Fibroblast of lung (primary cell): ENCODE measurements around the gene DGKA. TPM values are rescaled to one million over a fixed set of nuclear protein-coding genes. Genes with fewer than 3 reads are reported as not detected.
A peak's percentile ranks its signal among the peaks of the same experiment; 100 is the strongest.

ENCODE experiments used
- DNase-seq, 2 donors: peaks; one replicate each; pipeline versions ENCODE4 v3.0.0 to v3.0.0-alpha.2; 2010; ENCODE audit warnings: low read depth in 2 of 2
- H2AFZ ChIP-seq: 2 replicates; pipeline ENCODE4 v1.5.1; 2012; ENCODE audit warnings: low read length, control low read depth, inconsistent platforms
- H3K27ac ChIP-seq: 2 replicates; pipeline ENCODE4 v1.5.1; 2011; ENCODE audit warnings: low read length, control low read depth; ENCODE audit not compliant: insufficient read depth
- H3K27me3 ChIP-seq: 2 replicates; pipeline ENCODE4 v1.5.1; 2011; ENCODE audit warnings: mild to moderate bottlenecking, low read length; ENCODE audit not compliant: control insufficient read depth, insufficient read depth
- H3K36me3 ChIP-seq: 2 replicates; pipeline ENCODE4 v1.5.1; 2011; ENCODE audit warnings: low read length; ENCODE audit not compliant: control insufficient read depth, insufficient read depth
- H3K4me1 ChIP-seq: 2 replicates; pipeline ENCODE4 v1.5.1; 2011; ENCODE audit warnings: low read length; ENCODE audit not compliant: control insufficient read depth, insufficient read depth; ENCODE audit errors: extremely low read depth
- H3K4me2 ChIP-seq: 2 replicates; pipeline ENCODE4 v1.5.1; 2011; ENCODE audit warnings: low read length, control low read depth; ENCODE audit not compliant: insufficient read depth; ENCODE audit errors: extremely low read depth
- H3K4me3 ChIP-seq, 4 experiments: fragments of 200-600 bp in 1 of 4; sonication (generic) in 1 of 4; replicated peaks in 1 of 4; 2 replicates each; pipeline ENCODE4 v1.5.1; 2011 to 2016; ENCODE audit warnings: low read length in 4 of 4, low read depth in 3 of 4, mild to moderate bottlenecking in 3 of 4, control low read depth in 2 of 4, inconsistent platforms in 1 of 4, mixed read lengths in 1 of 4; ENCODE audit not compliant: insufficient read depth in 1 of 4; ENCODE audit errors: control extremely low read depth in 1 of 4
- H3K79me2 ChIP-seq: 2 replicates; pipeline ENCODE4 v1.5.1; 2012; ENCODE audit warnings: mild to moderate bottlenecking, low read length, inconsistent platforms; ENCODE audit not compliant: control insufficient read depth, insufficient read depth
- H3K9ac ChIP-seq: 2 replicates; pipeline ENCODE4 v1.5.1; 2011; ENCODE audit warnings: mild to moderate bottlenecking, low read length, control low read depth; ENCODE audit not compliant: insufficient read depth
- H3K9me3 ChIP-seq: 2 replicates; pipeline ENCODE4 v1.5.1; 2012; ENCODE audit warnings: low read depth, low read length; ENCODE audit not compliant: control insufficient read depth, insufficient read depth
- H4K20me1 ChIP-seq: 2 replicates; pipeline ENCODE4 v1.5.1; 2011; ENCODE audit warnings: low read length; ENCODE audit not compliant: control insufficient read depth, insufficient read depth; ENCODE audit errors: extremely low read depth
- EZH2 ChIP-seq: IDR thresholded peaks from 2 replicates; pipeline ENCODE4 v1.5.1; 2012; ENCODE audit warnings: low read length, control low read depth, mild to moderate bottlenecking; ENCODE audit errors: missing control alignments
- polyA plus RNA-seq, 2 donors: library from polyadenylated mRNA; depleted of rRNA in 1 of 2; stranded (reverse) in 1 of 2; unstranded in 1 of 2; fragments of >200 nt; gene quantifications; 2 replicates each; pipeline ENCODE4 v1.2.1, GENCODE V29; 2011 to 2012; ENCODE audit warnings: missing spikeins in 1 of 2
- total RNA-seq: library from RNA; depleted of rRNA; stranded (reverse); fragments of >200 nt; gene quantifications from 2 replicates; pipeline ENCODE4 v1.2.1, GENCODE V29; 2014
- TF ChIP-seq, protein P1 (sequence below), 2 donors: IDR thresholded peaks in 1 of 2; conservative IDR thresholded peaks in 1 of 2; 1 replicate in 1 of 2; 2 replicates in 1 of 2; pipeline ENCODE4 v1.5.1; 2011 to 2012; ENCODE audit warnings: low read length in 2 of 2, control low read depth in 1 of 2, inconsistent platforms in 1 of 2, low read depth in 1 of 2, mild to moderate bottlenecking in 1 of 2

DGKA gene
- total and polyA plus RNA-seq, 2 donors (not counting 1 experiment from before 2014, with no cell fraction given) = 44.7 to 51.9 TPM

- peaks cover 48% of the 10 kb centered on the region for H3K79me2 ChIP-seq
- TF ChIP-seq, protein P1, sequence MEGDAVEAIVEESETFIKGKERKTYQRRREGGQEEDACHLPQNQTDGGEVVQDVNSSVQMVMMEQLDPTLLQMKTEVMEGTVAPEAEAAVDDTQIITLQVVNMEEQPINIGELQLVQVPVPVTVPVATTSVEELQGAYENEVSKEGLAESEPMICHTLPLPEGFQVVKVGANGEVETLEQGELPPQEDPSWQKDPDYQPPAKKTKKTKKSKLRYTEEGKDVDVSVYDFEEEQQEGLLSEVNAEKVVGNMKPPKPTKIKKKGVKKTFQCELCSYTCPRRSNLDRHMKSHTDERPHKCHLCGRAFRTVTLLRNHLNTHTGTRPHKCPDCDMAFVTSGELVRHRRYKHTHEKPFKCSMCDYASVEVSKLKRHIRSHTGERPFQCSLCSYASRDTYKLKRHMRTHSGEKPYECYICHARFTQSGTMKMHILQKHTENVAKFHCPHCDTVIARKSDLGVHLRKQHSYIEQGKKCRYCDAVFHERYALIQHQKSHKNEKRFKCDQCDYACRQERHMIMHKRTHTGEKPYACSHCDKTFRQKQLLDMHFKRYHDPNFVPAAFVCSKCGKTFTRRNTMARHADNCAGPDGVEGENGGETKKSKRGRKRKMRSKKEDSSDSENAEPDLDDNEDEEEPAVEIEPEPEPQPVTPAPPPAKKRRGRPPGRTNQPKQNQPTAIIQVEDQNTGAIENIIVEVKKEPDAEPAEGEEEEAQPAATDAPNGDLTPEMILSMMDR (conservative IDR thresholded peaks at IDR 0.05 in 1 of 2, IDR thresholded peaks at IDR 0.05 in 1 of 2; ENCODE audit: low read depth in 1 of 2, low read length in 2 of 2) = no peak
- no peak for TF ChIP-seq EZH2
- H3K4me3 ChIP-seq = peak overlapping the region in 1 of 4 experiments; percentile 99
- H2AFZ ChIP-seq = no peak overlapping the region
- H3K36me3 ChIP-seq = no peaks in the 10 kb centered on the region
- H3K27ac ChIP-seq = no peak overlapping the region
- no peaks in the 10 kb centered on the region for H4K20me1 ChIP-seq
- H3K4me1 ChIP-seq = peaks cover 3% of the 10 kb centered on the region
- H3K9me3 ChIP-seq = no peaks in the 10 kb centered on the region
- H3K27me3 ChIP-seq = no peaks in the 10 kb centered on the region
- H3K4me2 ChIP-seq = no peak overlapping the region
- no peak for DNase-seq
- no peak overlapping the region for H3K9ac ChIP-seq
Measured at GRCh38 chr12:55925371-55925770, 5.6 kb upstream of the DGKA start.

DNA sequence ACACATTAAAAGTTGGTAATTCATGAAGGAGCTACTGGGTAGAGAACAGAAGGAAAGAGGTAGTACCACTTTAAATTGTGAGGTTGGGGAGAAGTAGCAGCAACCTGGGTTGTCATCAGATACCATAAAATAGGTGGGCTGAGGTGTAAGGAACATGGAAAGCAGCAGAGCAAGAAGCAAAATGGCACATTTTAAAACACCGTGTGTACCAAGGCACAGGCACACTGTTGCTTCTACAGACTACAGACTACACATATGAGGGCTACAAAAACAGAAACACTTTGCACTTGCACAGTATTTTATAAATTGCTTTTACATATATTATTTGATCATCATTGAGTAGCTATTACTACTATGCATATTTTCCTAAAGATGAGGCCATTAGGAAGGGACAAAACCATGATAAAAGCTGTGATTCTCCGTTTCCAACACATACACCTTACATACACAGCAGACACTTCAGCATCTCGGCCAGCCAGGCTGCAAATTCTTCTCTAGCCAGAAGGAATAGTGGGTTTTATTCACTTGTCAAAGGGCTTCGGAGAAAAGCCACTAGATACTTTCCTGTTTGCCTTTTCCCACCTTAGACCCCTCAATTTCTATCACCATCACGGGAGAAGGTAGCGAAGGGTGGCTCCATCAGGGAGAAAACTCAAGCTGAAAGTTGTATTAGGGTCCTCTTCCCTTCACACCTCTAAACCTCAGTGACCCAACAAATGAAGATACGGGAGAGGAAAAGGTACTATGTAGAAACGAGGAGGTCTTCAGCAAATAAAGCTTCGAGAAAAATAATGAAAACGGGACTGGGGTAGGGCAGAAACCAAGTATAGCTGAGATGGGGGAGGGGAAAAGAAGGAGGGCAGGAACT lies 4.9 kb upstream of the DGKA start:
- Histone ChIP-seq H3K9me3 (no peaks in the 10 kb centered on the region), H3K4me2 (peak overlapping the region; percentile 64), H3K27ac (peak overlapping the region; percentile 94), H3K9ac (peak overlapping the region; percentile 90), H3K27me3 (no peaks in the 10 kb centered on the region), H3K4me3 (peak overlapping the region; percentile 84 to 100 (median 98)), H3K36me3 (no peaks in the 10 kb centered on the region), H2AFZ (no peak overlapping the region), H3K4me1 (peaks cover 7% of the 10 kb centered on the region), H3K79me2 (peaks cover 45% of the 10 kb centered on the region), H4K20me1 (no peaks in the 10 kb centered on the region)
- DNase-seq = no peak
- TF ChIP-seq, protein P1 (conservative IDR thresholded peaks at IDR 0.05 in 1 of 2, IDR thresholded peaks at IDR 0.05 in 1 of 2; ENCODE audit: low read depth in 1 of 2, low read length in 2 of 2) = no peak
- TF ChIP-seq EZH2 = no peak

- peak overlapping the region; percentile 84 to 100 (median 98) for H3K4me3 ChIP-seq
- no peaks in the 10 kb centered on the region for H3K9me3 ChIP-seq
- H3K36me3 ChIP-seq = no peaks in the 10 kb centered on the region
- H3K27ac ChIP-seq = peak overlapping the region; percentile 94
- H3K79me2 ChIP-seq = peaks cover 41% of the 10 kb centered on the region
- peak; percentile 92 to 94 for DNase-seq
- H3K27me3 ChIP-seq = no peaks in the 10 kb centered on the region
- H4K20me1 ChIP-seq = no peaks in the 10 kb centered on the region
- H3K4me2 ChIP-seq = peak overlapping the region; percentile 81
- peaks cover 12% of the 10 kb centered on the region for H3K4me1 ChIP-seq
- peak overlapping the region; percentile 90 for H3K9ac ChIP-seq
- no peak for TF ChIP-seq EZH2
- TF ChIP-seq, protein P1 (conservative IDR thresholded peaks at IDR 0.05 in 1 of 2, IDR thresholded peaks at IDR 0.05 in 1 of 2; ENCODE audit: low read depth in 1 of 2, low read length in 2 of 2) = peak; percentile 68 to 79
- H2AFZ ChIP-seq = peak overlapping the region; percentile 86
Measured at GRCh38 chr12:55926738-55927587, 4.0 kb upstream of the DGKA start.
